ENCODE results near the gene PMP22. TPM values are rescaled to one million over a fixed set of nuclear protein-coding genes. Genes with fewer than 3 reads are reported as not detected.
"Not testable (repeated sequence)": the region's sequence is repeated elsewhere in the genome, so short reads cannot be mapped to it uniquely, and the experiment has no call there.

Gene PMP22
- total RNA-seq, 1 experiment from 2014 or later, result 28.7 TPM

DNA sequence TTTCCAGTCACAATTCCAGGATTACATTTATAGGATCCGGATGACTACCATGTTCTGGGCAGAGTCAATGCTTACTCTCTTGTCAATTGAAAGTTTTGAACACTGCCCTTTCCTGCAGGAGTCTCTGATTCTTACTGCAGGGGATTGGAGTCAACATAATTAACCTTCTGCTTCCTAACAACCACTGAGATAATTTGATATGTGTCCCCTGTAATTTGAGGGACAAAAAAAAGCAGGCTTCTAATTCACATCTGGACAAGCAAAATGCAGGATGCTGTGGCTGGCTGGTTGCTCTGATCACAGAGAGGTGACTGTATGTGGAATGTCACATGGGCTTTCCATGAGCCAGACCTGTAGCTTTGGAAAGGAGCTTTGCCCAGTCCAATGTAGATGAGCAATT lies 54.9 kb downstream of the PMP22 start (continued):
- TF ChIP-seq, protein P1, sequence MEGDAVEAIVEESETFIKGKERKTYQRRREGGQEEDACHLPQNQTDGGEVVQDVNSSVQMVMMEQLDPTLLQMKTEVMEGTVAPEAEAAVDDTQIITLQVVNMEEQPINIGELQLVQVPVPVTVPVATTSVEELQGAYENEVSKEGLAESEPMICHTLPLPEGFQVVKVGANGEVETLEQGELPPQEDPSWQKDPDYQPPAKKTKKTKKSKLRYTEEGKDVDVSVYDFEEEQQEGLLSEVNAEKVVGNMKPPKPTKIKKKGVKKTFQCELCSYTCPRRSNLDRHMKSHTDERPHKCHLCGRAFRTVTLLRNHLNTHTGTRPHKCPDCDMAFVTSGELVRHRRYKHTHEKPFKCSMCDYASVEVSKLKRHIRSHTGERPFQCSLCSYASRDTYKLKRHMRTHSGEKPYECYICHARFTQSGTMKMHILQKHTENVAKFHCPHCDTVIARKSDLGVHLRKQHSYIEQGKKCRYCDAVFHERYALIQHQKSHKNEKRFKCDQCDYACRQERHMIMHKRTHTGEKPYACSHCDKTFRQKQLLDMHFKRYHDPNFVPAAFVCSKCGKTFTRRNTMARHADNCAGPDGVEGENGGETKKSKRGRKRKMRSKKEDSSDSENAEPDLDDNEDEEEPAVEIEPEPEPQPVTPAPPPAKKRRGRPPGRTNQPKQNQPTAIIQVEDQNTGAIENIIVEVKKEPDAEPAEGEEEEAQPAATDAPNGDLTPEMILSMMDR (IDR thresholded peaks at IDR 0.05 in 2 of 3, conservative IDR thresholded peaks at IDR 0.05 in 1 of 3; ENCODE audit: borderline replicate concordance in 1 of 3, insufficient read depth in 1 of 3, low read depth in 2 of 3, low read length in 2 of 3), result no peak
- TF ChIP-seq YY1 (IDR thresholded peaks at IDR 0.05; ENCODE audit: extremely low read depth, insufficient replicate concordance, low read depth, low read length) (no peak), FOSL1 (IDR thresholded peaks at IDR 0.05; ENCODE audit: low read depth) (no peak), CBX3 (IDR thresholded peaks at IDR 0.05; ENCODE audit: low read depth) (no peak), SRF (IDR thresholded peaks at IDR 0.05; ENCODE audit: low read depth) (no peak), ELF1 (IDR thresholded peaks at IDR 0.05; ENCODE audit: borderline replicate concordance, low read depth) (no peak), SIN3A (IDR thresholded peaks at IDR 0.05; ENCODE audit: low read depth) (no peak), ZNF274 (IDR thresholded peaks at IDR 0.05; ENCODE audit: low read depth, low read length) (no peak), POLR2A (IDR thresholded peaks at IDR 0.05; ENCODE audit: borderline replicate concordance, extremely low read depth, insufficient read depth, insufficient read length) (no peak), EZH2phosphoT487 (IDR thresholded peaks at IDR 0.05; ENCODE audit: borderline replicate concordance) (no peak), EZH2 (IDR thresholded peaks at IDR 0.05) (no peak)
- TF ChIP-seq, protein P2, sequence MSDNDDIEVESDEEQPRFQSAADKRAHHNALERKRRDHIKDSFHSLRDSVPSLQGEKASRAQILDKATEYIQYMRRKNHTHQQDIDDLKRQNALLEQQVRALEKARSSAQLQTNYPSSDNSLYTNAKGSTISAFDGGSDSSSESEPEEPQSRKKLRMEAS (IDR thresholded peaks at IDR 0.05), result no peak

DNA sequence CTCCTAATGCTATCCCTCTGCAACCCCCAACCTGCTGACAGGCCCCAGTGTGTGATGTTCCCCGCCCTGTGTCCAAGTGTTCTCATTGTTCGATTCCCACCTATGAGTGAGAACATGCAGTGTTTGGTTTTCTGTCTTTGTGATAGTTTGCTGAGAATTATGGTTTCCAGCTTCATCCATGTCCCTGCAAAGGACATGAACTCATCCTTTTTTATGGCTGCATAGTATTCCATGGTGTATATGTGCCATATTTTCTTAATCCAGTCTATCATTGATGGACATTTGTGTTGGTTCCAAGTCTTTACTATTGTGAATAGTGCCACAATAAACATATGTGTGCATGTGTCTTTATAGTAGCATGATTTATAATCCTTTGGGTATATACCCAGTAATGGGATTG lies 62.1 kb downstream of the PMP22 start:
- H3K36me3 ChIP-seq (ENCODE audit: control insufficient read depth in 1 of 2, insufficient read depth in 2 of 2, low read length in 2 of 2); H3K79me2 ChIP-seq (ENCODE audit: insufficient read depth, low read length); ATAC-seq; H3K9ac ChIP-seq (ENCODE audit: low read length); H4K20me1 ChIP-seq (ENCODE audit: insufficient read depth); DNase-seq (ENCODE audit: low read depth, low spot score); H3K27me3 ChIP-seq (ENCODE audit: insufficient read depth, low read length); H3K9me3 ChIP-seq (ENCODE audit: control insufficient read depth in 1 of 2, insufficient read depth in 1 of 2, low read depth in 1 of 2, low read length in 2 of 2); H2AFZ ChIP-seq (ENCODE audit: low read depth, low read length, poor library complexity, severe bottlenecking); H3K4me3 ChIP-seq (replicated peaks in 1 of 2; ENCODE audit: low read depth in 1 of 2, low read length in 2 of 2); H3K9me2 ChIP-seq (ENCODE audit: insufficient read depth); H3K27ac ChIP-seq (ENCODE audit: low read depth, low read length); POLR2A ChIA-PET; H3K4me1 ChIP-seq (ENCODE audit: control insufficient read depth in 1 of 2, insufficient read depth in 2 of 2, low read length in 2 of 2); CTCF ChIA-PET; BruUV-seq (replicated peaks); RAD21 ChIA-PET (ENCODE audit: low non-redundant PET in 1 of 2, low total read pairs in 2 of 2, uncharacterized antibody in 2 of 2, unreplicated experiment in 2 of 2); intact Hi-C loops (cut with micrococcal nuclease); H3K4me2 ChIP-seq (ENCODE audit: low read length): not testable (repeated sequence)

DNA sequence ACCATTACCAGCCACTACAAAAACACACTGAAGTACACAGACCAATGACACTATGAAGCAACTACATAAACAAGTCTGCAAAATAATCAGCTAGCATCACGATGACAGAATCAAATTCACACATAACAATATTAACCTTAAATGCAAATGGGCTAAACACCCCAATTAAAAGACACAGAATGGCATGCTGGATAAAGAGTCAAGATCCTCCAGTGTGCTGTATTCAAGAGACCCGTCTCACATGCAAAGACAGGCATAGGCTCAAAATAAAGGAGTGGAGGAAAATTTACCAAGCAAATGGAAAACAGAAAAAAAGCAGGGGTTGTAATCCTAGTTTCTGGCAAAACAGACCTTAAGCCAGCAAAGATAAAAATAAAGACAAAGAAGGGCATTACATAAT lies 64.6 kb downstream of the PMP22 start:
- CTCF ChIA-PET; H2AFZ ChIP-seq (ENCODE audit: low read depth, low read length, poor library complexity, severe bottlenecking); H3K9me3 ChIP-seq (ENCODE audit: control insufficient read depth in 1 of 2, insufficient read depth in 1 of 2, low read depth in 1 of 2, low read length in 2 of 2); H3K9me2 ChIP-seq (ENCODE audit: insufficient read depth); H3K27ac ChIP-seq (ENCODE audit: low read depth, low read length); H3K9ac ChIP-seq (ENCODE audit: low read length); H4K20me1 ChIP-seq (ENCODE audit: insufficient read depth); H3K79me2 ChIP-seq (ENCODE audit: insufficient read depth, low read length); BruUV-seq (replicated peaks); H3K27me3 ChIP-seq (ENCODE audit: insufficient read depth, low read length); H3K4me1 ChIP-seq (ENCODE audit: control insufficient read depth in 1 of 2, insufficient read depth in 2 of 2, low read length in 2 of 2); RAD21 ChIA-PET (ENCODE audit: low non-redundant PET in 1 of 2, low total read pairs in 2 of 2, uncharacterized antibody in 2 of 2, unreplicated experiment in 2 of 2); H3K36me3 ChIP-seq (ENCODE audit: control insufficient read depth in 1 of 2, insufficient read depth in 2 of 2, low read length in 2 of 2); POLR2A ChIA-PET; H3K4me2 ChIP-seq (ENCODE audit: low read length); H3K4me3 ChIP-seq (replicated peaks in 1 of 2; ENCODE audit: low read depth in 1 of 2, low read length in 2 of 2); intact Hi-C loops (cut with micrococcal nuclease); DNase-seq (ENCODE audit: low read depth, low spot score); ATAC-seq: not testable (repeated sequence)

Data from HCT116 (cell line).